HCT116 (cell line): ENCODE measurements around the gene ATP6V0D1. TPM values are rescaled to one million over a fixed set of nuclear protein-coding genes. Genes with fewer than 3 reads are reported as not detected.

Experiments
- ATAC-seq: fragments of 200-7000 bp; cut with Tn5 transposase; 2 replicates; pipeline ENCODE4 v1.9.1; 2020; ENCODE audit warnings: mild to moderate bottlenecking, moderate library complexity
- BruUV-seq: library from RNA; stranded (reverse); fragments of 400-500 nt; replicated peaks from 2 replicates; lab custom pipeline; 2021; lab: Mats Ljungman, UMichigan
- CTCF ChIA-PET: fragments of 300-600 bp; sonication (Branson Sonifier 250); formaldehyde crosslinking; loops from one replicate; lab custom pipeline; 2021; ENCODE audit warnings: antibody characterized with exemption; lab: Charles Lee
- POLR2A ChIA-PET: fragments of 300-600, 350-600 bp; sonication (Branson Sonifier 250); formaldehyde crosslinking; loops from one replicate; lab custom pipeline; 2021; ENCODE audit warnings: antibody characterized with exemption; lab: Charles Lee
- RAD21 ChIA-PET, 2 experiments: fragments of 300-600 bp; sonication (Branson Sonifier 250); formaldehyde crosslinking; loops; one replicate each; lab custom pipeline; 2023; ENCODE audit warnings: low total read pairs in 2 of 2; ENCODE audit not compliant: uncharacterized antibody in 2 of 2, unreplicated experiment in 2 of 2, low non-redundant PET in 1 of 2; lab: Charles Lee
- DNase-seq: peaks from one replicate; pipeline ENCODE4 v3.0.0-alpha.2; 2010; ENCODE audit warnings: low read depth, low spot score
- H2AFZ ChIP-seq: fragments of 200-600 bp; shearing (Covaris generic), sonication (generic); 2 replicates; pipeline ENCODE4 v1.6.1; 2017; ENCODE audit warnings: low read depth, mixed run types, mixed read lengths, antibody characterized with exemption, low read length; ENCODE audit not compliant: poor library complexity, severe bottlenecking
- H3K27ac ChIP-seq: 2 replicates; pipeline ENCODE4 v1.5.1; 2012; ENCODE audit warnings: low read depth, low read length
- H3K27me3 ChIP-seq: fragments of 200-600 bp; sonication (generic); 2 replicates; pipeline ENCODE4 v1.6.1; 2016; ENCODE audit warnings: mixed run types, low read length, mixed read lengths; ENCODE audit not compliant: insufficient read depth
- H3K36me3 ChIP-seq, 2 experiments: fragments of 200-500 bp in 1 of 2; fragments of 200-600 bp in 1 of 2; sonication (Bioruptor generic) in 1 of 2; sonication (generic) in 1 of 2; 2 replicates each; pipeline versions ENCODE4 v1.5.1 to v1.6.1; 2014 to 2016; ENCODE audit warnings: low read length in 2 of 2, inconsistent platforms in 1 of 2, mixed read lengths in 1 of 2, mixed run types in 1 of 2; ENCODE audit not compliant: insufficient read depth in 2 of 2, control insufficient read depth in 1 of 2
- H3K4me1 ChIP-seq, 2 experiments: fragments of 200-600 bp in 1 of 2; sonication (generic) in 1 of 2; 2 replicates each; pipeline versions ENCODE4 v1.5.1 to v1.6.1; 2012 to 2017; ENCODE audit warnings: low read length in 2 of 2, inconsistent platforms in 1 of 2, mild to moderate bottlenecking in 1 of 2, mixed read lengths in 1 of 2, mixed run types in 1 of 2, moderate library complexity in 1 of 2; ENCODE audit not compliant: insufficient read depth in 2 of 2, control insufficient read depth in 1 of 2
- H3K4me2 ChIP-seq: fragments of 200-600 bp; sonication (generic); 2 replicates; pipeline ENCODE4 v1.6.1; 2017; ENCODE audit warnings: mixed run types, low read length, mixed read lengths
- H3K4me3 ChIP-seq, 2 experiments: fragments of 200-600 bp in 1 of 2; sonication (generic) in 1 of 2; replicated peaks in 1 of 2; 2 replicates each; pipeline ENCODE4 v1.5.1; 2011 to 2016; ENCODE audit warnings: low read length in 2 of 2, control low read depth in 1 of 2, low read depth in 1 of 2, mild to moderate bottlenecking in 1 of 2, mixed read lengths in 1 of 2, mixed run types in 1 of 2
- H3K79me2 ChIP-seq: fragments of 200-600 bp; sonication (generic); 2 replicates; pipeline ENCODE4 v1.6.1; 2017; ENCODE audit warnings: mild to moderate bottlenecking, mixed run types, low read length, moderate library complexity, mixed read lengths; ENCODE audit not compliant: insufficient read depth
- H3K9ac ChIP-seq: fragments of 200-600 bp; sonication (generic); 2 replicates; pipeline ENCODE4 v1.6.1; 2016; ENCODE audit warnings: low read length, mixed read lengths
- H3K9me2 ChIP-seq: fragments of 200-600 bp; sonication (generic), shearing (Covaris generic); 2 replicates; pipeline ENCODE4 v1.6.1; 2017; ENCODE audit warnings: mixed run types, mild to moderate bottlenecking, moderate library complexity; ENCODE audit not compliant: insufficient read depth
- H3K9me3 ChIP-seq, 2 experiments: fragments of 200-500 bp in 1 of 2; fragments of 200-600 bp in 1 of 2; sonication (Bioruptor generic) in 1 of 2; sonication (generic) in 1 of 2; 2 replicates each; pipeline ENCODE4 v1.6.1; 2014 to 2017; ENCODE audit warnings: low read length in 2 of 2, mixed read lengths in 2 of 2, inconsistent platforms in 1 of 2, low read depth in 1 of 2, mild to moderate bottlenecking in 1 of 2, mixed run types in 1 of 2, moderate library complexity in 1 of 2; ENCODE audit not compliant: control insufficient read depth in 1 of 2, insufficient read depth in 1 of 2
- H4K20me1 ChIP-seq: fragments of 200-600 bp; sonication (generic), shearing (Covaris generic); 2 replicates; pipeline ENCODE4 v1.6.1; 2017; ENCODE audit warnings: mixed run types, mild to moderate bottlenecking, moderate library complexity; ENCODE audit not compliant: insufficient read depth
- EZH2phosphoT487 ChIP-seq: fragments of 200-600 bp; IDR thresholded peaks from 2 replicates; pipeline ENCODE4 v1.6.1; 2018; ENCODE audit warnings: antibody characterized with exemption, borderline replicate concordance
- FOSL1 ChIP-seq: IDR thresholded peaks from 2 replicates; pipeline ENCODE4 v1.6.1; 2012; ENCODE audit warnings: low read depth
- intact Hi-C: fragments of 100-400 bp; cut with micrococcal nuclease; formaldehyde crosslinking; loops from 2 replicates; pipeline ENCODE4 v1.10.0; 2022
- total RNA-seq: library from RNA; stranded (reverse); gene quantifications from one replicate; pipeline ENCODE4 v1.2.1, GENCODE V29; 2021; ENCODE audit not compliant: unreplicated experiment

ATP6V0D1 gene
- total RNA-seq, 1 experiment from 2014 or later = 36.6 TPM

- TF ChIP-seq EZH2phosphoT487 = no peak
Observed at GRCh38 chr16:67429799-67430503, 51.0 kb downstream of the ATP6V0D1 start (continued).

GRCh38 chr16:67429053-67429798, 51.7 kb downstream of the ATP6V0D1 start:
- TSS peak; percentile 43 for BruUV-seq

More at GRCh38 chr16:67429053-67429798, 51.7 kb downstream of the ATP6V0D1 start:
- H3K9ac ChIP-seq = peak overlapping the region; percentile 77
- ChIA-PET CTCF (interaction anchor here (1.1 to 3.7 kb wide), 7 partner anchors 11 to 231 kb away, joined by 3 to 41 read pairs (median 6); partner anchors contain the start of genes ACD, ATP6V0D1 and ZDHHC1), POLR2A (interaction anchor here (1.3 kb wide), 1 partner anchor 50 kb away, joined by 3 read pairs; no protein-coding TSS in a partner anchor), RAD21 (interaction anchor here (1.3 to 1.9 kb wide), 2 partner anchors 19 to 36 kb away, joined by 7 to 11 read pairs; no protein-coding TSS in a partner anchor)
- ATAC-seq (no peak), DNase-seq (no peak)
- no peaks in the 10 kb centered on the region for H3K36me3 ChIP-seq
- no peak overlapping the region for H2AFZ ChIP-seq
- no peaks in the 10 kb centered on the region for H3K9me2 ChIP-seq
- H3K9me3 ChIP-seq = no peaks in the 10 kb centered on the region
- peak overlapping the region; percentile 96 for H3K4me2 ChIP-seq
- peaks cover 6 to 44% of the 10 kb centered on the region in 2 experiments; a peak in 3 of 4 replicates for H3K4me1 ChIP-seq
- intact Hi-C loops = no loop called here
- no peaks in the 10 kb centered on the region for H4K20me1 ChIP-seq
- H3K79me2 ChIP-seq = no peaks in the 10 kb centered on the region
- H3K4me3 ChIP-seq = 0 out of 4 replicates have a peak overlapping the region, but pooled peaks of 1 of the 2 experiments have one; percentile 71
- no peak overlapping the region for H3K27ac ChIP-seq
- no peak for TF ChIP-seq FOSL1
- no peaks in the 10 kb centered on the region for H3K27me3 ChIP-seq
